Measurements from ENCODE around the gene MED14. TPM values are rescaled to one million over a fixed set of nuclear protein-coding genes. Genes with fewer than 3 reads are reported as not detected.

Gene MED14
- total and polyA plus RNA-seq, 2 donors (not counting 1 experiment from before 2014, with no cell fraction given) = 26.4 to 63.5 TPM

- H3K9ac ChIP-seq (ENCODE audit: low read length) = no peak overlapping the region
- peaks cover 79% of the 10 kb centered on the region for H3K79me2 ChIP-seq (ENCODE audit: control insufficient read depth, insufficient read depth, low read length)
- no peak overlapping the region for H2AFZ ChIP-seq (ENCODE audit: insufficient read depth, low read depth, low read length, poor library complexity, severe bottlenecking)
- ATAC-seq (ENCODE audit: low read depth) = no peak
- H3K36me3 ChIP-seq (replicated peaks in 1 of 2; ENCODE audit: control extremely low read depth in 1 of 2, control insufficient read depth in 1 of 2, extremely low read depth in 1 of 2, insufficient read depth in 2 of 2, low read length in 1 of 2) = peaks cover 6 to 16% of the 10 kb centered on the region in 2 experiments
- H3K4me3 ChIP-seq (ENCODE audit: control extremely low read depth in 1 of 5, extremely low read depth in 1 of 5, insufficient read depth in 1 of 5, low read depth in 2 of 5, low read length in 4 of 5) = no peak overlapping the region
- intact Hi-C loops (cut with micrococcal nuclease) = no loop called here
- no peak for DNase-seq
- no peaks in the 10 kb centered on the region for H3K9me3 ChIP-seq (ENCODE audit: control extremely low read depth in 1 of 3, control insufficient read depth in 2 of 3, insufficient read depth in 1 of 3, low read length in 2 of 3)
- CTCF ChIA-PET = no interaction called here
- no peak overlapping the region for H3K4me3 Mint-ChIP-seq
- peaks cover 45% of the 10 kb centered on the region for H3K4me1 Mint-ChIP-seq
- H3K27me3 ChIP-seq (replicated peaks in 1 of 4; ENCODE audit: control extremely low read depth in 1 of 4, control insufficient read depth in 3 of 4, insufficient read depth in 4 of 4, low read length in 3 of 4) = no peaks in the 10 kb centered on the region
- H3K4me2 ChIP-seq (replicated peaks; ENCODE audit: low read depth, low read length, poor library complexity, severe bottlenecking) = no peak overlapping the region
- no peak overlapping the region for H3K27ac Mint-ChIP-seq
- POLR2A ChIA-PET = no interaction called here
- peaks cover 27% of the 10 kb centered on the region for H4K20me1 ChIP-seq (ENCODE audit: control insufficient read depth, insufficient read depth, low read length, poor library complexity, severe bottlenecking)
- H3K27me3 Mint-ChIP-seq = no peaks in the 10 kb centered on the region
- H3K27ac ChIP-seq (ENCODE audit: low read length in 2 of 2) = no peak overlapping the region
- TF ChIP-seq EZH2 (IDR thresholded peaks at IDR 0.05; ENCODE audit: borderline replicate concordance, insufficient read depth, low read depth, low read length, poor library complexity, severe bottlenecking) = no peak
- H3K9me3 Mint-ChIP-seq (ENCODE audit: insufficient read depth) = no peaks in the 10 kb centered on the region
- WGBS (ENCODE audit: insufficient coverage) = 88% methylated on average over 1 of the region's 6 CpGs
- peaks cover 13 to 20% of the 10 kb centered on the region in 2 donors for H3K4me1 ChIP-seq (ENCODE audit: control insufficient read depth in 2 of 2, insufficient read depth in 2 of 2, low read length in 2 of 2)
Observed at GRCh38 chrX:40727581-40728252, 7.6 kb downstream of the MED14 start.

- ChIA-PET POLR2A (no interaction called here), CTCF (interaction anchor here (0.9 kb wide), 1 partner anchor 67 kb away, joined by 3 read pairs; no protein-coding TSS in a partner anchor)
- Histone ChIP-seq H3K27ac (ENCODE audit: low read length in 2 of 2) (no peak overlapping the region), H3K9me3 (ENCODE audit: control extremely low read depth in 1 of 3, control insufficient read depth in 2 of 3, insufficient read depth in 1 of 3, low read length in 2 of 3) (no peaks in the 10 kb centered on the region), H3K36me3 (replicated peaks in 1 of 2; ENCODE audit: control extremely low read depth in 1 of 2, control insufficient read depth in 1 of 2, extremely low read depth in 1 of 2, insufficient read depth in 2 of 2, low read length in 1 of 2) (peaks cover 6 to 20% of the 10 kb centered on the region in 2 experiments), H4K20me1 (ENCODE audit: control insufficient read depth, insufficient read depth, low read length, poor library complexity, severe bottlenecking) (peaks cover 33% of the 10 kb centered on the region), H3K4me2 (replicated peaks; ENCODE audit: low read depth, low read length, poor library complexity, severe bottlenecking) (no peak overlapping the region), H2AFZ (ENCODE audit: insufficient read depth, low read depth, low read length, poor library complexity, severe bottlenecking) (no peak overlapping the region), H3K79me2 (ENCODE audit: control insufficient read depth, insufficient read depth, low read length) (peaks cover 79% of the 10 kb centered on the region), H3K9ac (ENCODE audit: low read length) (no peak overlapping the region), H3K4me1 (ENCODE audit: control insufficient read depth in 2 of 2, insufficient read depth in 2 of 2, low read length in 2 of 2) (peaks cover 13 to 20% of the 10 kb centered on the region in 2 donors), H3K27me3 (replicated peaks in 1 of 4; ENCODE audit: control extremely low read depth in 1 of 4, control insufficient read depth in 3 of 4, insufficient read depth in 4 of 4, low read length in 3 of 4) (no peaks in the 10 kb centered on the region), H3K4me3 (ENCODE audit: control extremely low read depth in 1 of 5, extremely low read depth in 1 of 5, insufficient read depth in 1 of 5, low read depth in 2 of 5, low read length in 4 of 5) (no peak overlapping the region)
- Mint-ChIP-seq H3K27me3 (no peaks in the 10 kb centered on the region), H3K27ac (no peak overlapping the region), H3K9me3 (ENCODE audit: insufficient read depth) (no peaks in the 10 kb centered on the region), H3K4me3 (no peak overlapping the region), H3K4me1 (peaks cover 43% of the 10 kb centered on the region)
- intact Hi-C loops (cut with micrococcal nuclease) = no loop called here
- no peak for ATAC-seq (ENCODE audit: low read depth)
- TF ChIP-seq CTCF (IDR thresholded peaks at IDR 0.05) = no peak
- no peak for TF ChIP-seq EZH2 (IDR thresholded peaks at IDR 0.05; ENCODE audit: borderline replicate concordance, insufficient read depth, low read depth, low read length, poor library complexity, severe bottlenecking)
- no peak for DNase-seq
Observed at GRCh38 chrX:40727093-40727492, 8.2 kb downstream of the MED14 start.

All from B cell (primary cell).